K562 (cell line): ENCODE measurements around the gene SRF. TPM values are rescaled to one million over a fixed set of nuclear protein-coding genes. Genes with fewer than 3 reads are reported as not detected.

ENCODE experiments used
- ATAC-seq: fragments of 200-7000 bp; cut with Tn5 transposase; 3 replicates; pipeline ENCODE4 v1.9.1; 2020; ENCODE audit warnings: moderate library complexity
- BruUV-seq: library from RNA; stranded (reverse); fragments of 400-500 nt; replicated peaks from 2 replicates; lab custom pipeline; 2021; lab: Mats Ljungman, UMichigan
- CTCF ChIA-PET: fragments of 300-600 bp; formaldehyde crosslinking; extraction: SDS; loops from one replicate; lab custom pipeline; 2021; ENCODE audit warnings: low intra/inter-chr PET ratio; lab: Yijun Ruan, JAX
- POLR2A ChIA-PET: fragments of 300-600, 350-650 bp; sonication (Branson Sonifier 250); formaldehyde crosslinking; extraction: SDS; loops from one replicate; lab custom pipeline; 2021; ENCODE audit warnings: antibody characterized with exemption, inconsistent platforms; lab: Yijun Ruan, JAX
- DNase-seq, 4 experiments: peaks; one replicate each; pipeline versions ENCODE4 v3.0.0 to v3.0.0-alpha.2; 2011 to 2018; ENCODE audit warnings: low spot score in 3 of 4, mixed read lengths in 3 of 4; ENCODE audit errors: extremely low read depth in 1 of 4
- FAIRE-seq: peaks from 2 replicates; lab custom pipeline; 2011; peaks lifted over from hg19 to GRCh38; lab: Jason Lieb, UNC
- H2AFZ ChIP-seq: 2 replicates; pipeline ENCODE4 v1.6.0; 2011; ENCODE audit warnings: low read depth, low read length, control low read depth, inconsistent platforms
- H3K27ac ChIP-seq: fragments of 200-600 bp; 3 replicates; pipeline ENCODE4 v1.8.0; 2011; ENCODE audit warnings: low read depth, mild to moderate bottlenecking, control low read depth, inconsistent platforms, low read length, moderate library complexity, mixed read lengths; ENCODE audit errors: extremely low read depth
- H3K27me3 ChIP-seq, 2 experiments: fragments of 300-600 bp in 1 of 2; 2 replicates in 1 of 2; 3 replicates in 1 of 2; pipeline versions ENCODE4 v1.6.0 to v1.8.0; 2011; ENCODE audit warnings: inconsistent platforms in 2 of 2, low read length in 2 of 2, mild to moderate bottlenecking in 1 of 2, mixed read lengths in 1 of 2, moderate library complexity in 1 of 2; ENCODE audit not compliant: control insufficient read depth in 2 of 2, insufficient read depth in 2 of 2
- H3K36me3 ChIP-seq: fragments of 300-600 bp; 3 replicates; pipeline ENCODE4 v1.8.0; 2011; ENCODE audit warnings: mild to moderate bottlenecking, low read length, inconsistent platforms; ENCODE audit not compliant: control insufficient read depth, insufficient read depth
- H3K4me1 ChIP-seq, 2 experiments: fragments of 200-600 bp in 1 of 2; replicated peaks in 1 of 2; 2 replicates in 1 of 2; 3 replicates in 1 of 2; pipeline versions ENCODE4 v1.5.1 to v1.8.0; 2011; ENCODE audit warnings: inconsistent platforms in 2 of 2, low read length in 2 of 2, mild to moderate bottlenecking in 1 of 2, mixed read lengths in 1 of 2, moderate library complexity in 1 of 2; ENCODE audit not compliant: control insufficient read depth in 2 of 2, insufficient read depth in 2 of 2
- H3K4me2 ChIP-seq: 2 replicates; pipeline ENCODE4 v1.6.1; 2011; ENCODE audit warnings: low read length, control low read depth, inconsistent platforms, mixed read lengths; ENCODE audit not compliant: insufficient read depth
- H3K4me3 ChIP-seq: fragments of 200-600 bp; sonication (generic), shearing (Covaris generic); 2 replicates; pipeline ENCODE4 v1.5.1; 2016; ENCODE audit warnings: control low read depth, inconsistent platforms
- H3K79me2 ChIP-seq: fragments of 200-600 bp; 3 replicates; pipeline ENCODE4 v1.8.0; 2011; ENCODE audit warnings: low read length, inconsistent platforms; ENCODE audit not compliant: control insufficient read depth, insufficient read depth
- H3K9ac ChIP-seq, 2 experiments: 2 replicates each; pipeline versions ENCODE4 v1.6.0 to v1.6.1; 2011; ENCODE audit warnings: low read depth in 2 of 2, low read length in 2 of 2, control low read depth in 1 of 2, inconsistent platforms in 1 of 2, mild to moderate bottlenecking in 1 of 2, mixed read lengths in 1 of 2; ENCODE audit not compliant: insufficient read depth in 1 of 2
- H3K9me1 ChIP-seq: one replicate; pipeline ENCODE4 v1.6.0; 2011; ENCODE audit warnings: inconsistent platforms, mild to moderate bottlenecking, low read length, moderate library complexity; ENCODE audit not compliant: control insufficient read depth, insufficient read depth
- H3K9me3 ChIP-seq: replicated peaks from 2 replicates; pipeline ENCODE4 v1.5.1; 2011; ENCODE audit warnings: low read depth, low read length, inconsistent platforms; ENCODE audit not compliant: control insufficient read depth, insufficient read depth
- H4K20me1 ChIP-seq: replicated peaks from 2 replicates; pipeline ENCODE4 v1.6.1; 2011; ENCODE audit warnings: low read length, inconsistent platforms, mixed read lengths; ENCODE audit not compliant: control insufficient read depth, insufficient read depth
- BHLHE40 ChIP-seq: IDR thresholded peaks from 2 replicates; pipeline ENCODE4 v1.6.1; 2011; ENCODE audit warnings: low read length, improper control_type of control experiment
- ETS2 ChIP-seq: IDR thresholded peaks from 2 replicates; pipeline ENCODE4 v1.6.1; 2016; ENCODE audit warnings: borderline replicate concordance, missing genetic modification characterization, mild to moderate bottlenecking, moderate library complexity, missing compliant biosample characterization; ENCODE audit not compliant: poor library complexity, severe bottlenecking
- MAX ChIP-seq: sonication (generic); formaldehyde crosslinking; IDR thresholded peaks from 2 replicates; pipeline ENCODE4 v1.9.0; 2022; ENCODE audit warnings: mild to moderate bottlenecking, missing genetic modification reagents
- RBM22 ChIP-seq: fragments of 200-400 bp; formaldehyde crosslinking; IDR thresholded peaks from 2 replicates; pipeline ENCODE4 v1.6.1; 2018; ENCODE audit warnings: low read length, low read depth; ENCODE audit not compliant: poor library complexity, severe bottlenecking
- SIRT6 ChIP-seq: IDR thresholded peaks from one replicate; pipeline ENCODE4 v1.6.1; 2012; ENCODE audit warnings: low read depth, mild to moderate bottlenecking, control low read depth, inconsistent platforms, low read length, moderate library complexity
- SPI1 ChIP-seq: IDR thresholded peaks from 2 replicates; pipeline ENCODE4 v1.6.1; 2011; ENCODE audit warnings: low read depth, low read length, control low read depth, borderline replicate concordance
- ZNF124 ChIP-seq: sonication (generic); formaldehyde crosslinking; IDR thresholded peaks from 2 replicates; pipeline ENCODE4 v1.8.1; 2022; ENCODE audit warnings: missing genetic modification reagents
- ZNF668 ChIP-seq: fragments of 250-450 bp; sonication (Bioruptor Pico); IDR thresholded peaks from 2 replicates; pipeline ENCODE4 v1.8.0; 2022; ENCODE audit warnings: mild to moderate bottlenecking, inconsistent platforms
- ZNF785 ChIP-seq: fragments of 250-450 bp; sonication (Bioruptor Pico); IDR thresholded peaks from 2 replicates; pipeline ENCODE4 v1.4.0; 2020; ENCODE audit warnings: mild to moderate bottlenecking
- WGBS: fragments of 100-300 bp; shearing (Covaris generic); methylation state at CpG from one replicate; pipeline ENCODE4 v1.1.6; 2016; ENCODE audit warnings: low coverage, mixed read lengths; ENCODE audit not compliant: insufficient coverage; ENCODE audit errors: missing lambda C conversion rate; 5-methylcytosine and 5-hydroxymethylcytosine counted together
- in situ Hi-C: fragments of 300-500 bp; cut with MboI; formaldehyde crosslinking; loops from 4 replicates; pipeline ENCODE4 v1.15.0; 2018; ENCODE audit warnings: inconsistent platforms, mixed read lengths
- intact Hi-C: fragments of 100-400 bp; cut with micrococcal nuclease; formaldehyde crosslinking; loops from 2 replicates; pipeline ENCODE4 v1.14.2; 2022
- polyA plus RNA-seq, 8 experiments: library from polyadenylated mRNA; depleted of rRNA in 4 of 8; stranded (reverse) in 5 of 8; unstranded in 3 of 8; fragments of >200 nt; fragmentation: Nextera tagmentation in 2 of 8; fragmentation: Illumina TruSeq in 1 of 8; extraction: Ambion mirVana in 2 of 8; extraction: Trizol in 1 of 8; gene quantifications; 2 replicates each; pipeline versions ENCODE4 v1.2.1 to v1.2.3, GENCODE V29; 2011 to 2014; ENCODE audit warnings: inconsistent platforms in 1 of 8, missing spikeins in 1 of 8
- total RNA-seq, 7 experiments: library from RNA; depleted of rRNA in 6 of 7; stranded (reverse); fragments of >200 nt in 6 of 7; fragmentation: Illumina TruSeq in 2 of 7; extraction: Trizol in 2 of 7; gene quantifications; 2 replicates each; pipeline versions ENCODE4 v1.2.1 to v1.2.3, GENCODE V29; 2011 to 2021; ENCODE audit warnings: low replicate concordance in 1 of 7

SRF gene
- total and polyA plus RNA-seq, 9 of the 15 experiments (the other 6 are each of a cell fraction or from before 2014, with no cell fraction given), result 2.5 to 37.0 (median 24.6) TPM

- TF ChIP-seq ZNF668 (CRISPR knock-in tag) (no peak), ZNF124 (CRISPR knock-in tag) (no peak), SIRT6 (no peak), MAX (0 out of 2 replicates have a peak, but pooled peaks have one; percentile 32), SPI1 (0 out of 2 replicates have a peak, but pooled peaks have one; percentile 22), RBM22 (no peak), ETS2 (no peak)
These were observed 27.6 kb upstream of the SRF start (continued) for GRCh38 chr6:43143235-43144128.

GRCh38 chr6:43144879-43145278 is 26.2 kb upstream of the SRF start:
- 51% methylated on average over 6 of the region's 6 CpGs for WGBS
- Histone ChIP-seq H3K27ac (no peak overlapping the region), H3K36me3 (no peaks in the 10 kb centered on the region), H3K4me1 (peaks cover 5 to 21% of the 10 kb centered on the region in 2 experiments; a peak in 4 of 5 replicates), H3K4me3 (no peak overlapping the region), H3K9me1 (no peaks in the 10 kb centered on the region), H3K9ac (peak overlapping the region in 1 of 2 experiments; percentile 80; a peak in 2 of 4 replicates), H2AFZ (no peak overlapping the region), H3K4me2 (no peak overlapping the region), H4K20me1 (no peaks in the 10 kb centered on the region), H3K9me3 (no peaks in the 10 kb centered on the region), H3K79me2 (no peaks in the 10 kb centered on the region), H3K27me3 (no peaks in the 10 kb centered on the region; a peak in 1 of 5 replicates)
- ATAC-seq (no peak), DNase-seq (peak in 2 of 4 experiments; percentile 55 to 60), FAIRE-seq (no peak)
- in situ Hi-C loops (loop anchor here (5.0 kb wide), 1 partner anchor 238 kb away; no protein-coding TSS in a partner anchor), intact Hi-C loops (loop anchor here (5.0 kb wide), 1 partner anchor 187 kb away; no protein-coding TSS in a partner anchor)
- POLR2A ChIA-PET, result interaction anchor here (0.6 to 2.4 kb wide), 5 partner anchors 11 to 128 kb away, joined by 3 to 10 read pairs (median 3); partner anchors contain the start of genes KLC4 and MRPL2
- TF ChIP-seq BHLHE40 (peak; percentile 33; the same call in 1 of the 2 replicates), ZNF785 (CRISPR knock-in tag) (no peak)
- no TSS peak for BruUV-seq
- CTCF ChIA-PET, result interaction anchor here (0.6 kb wide), 1 partner anchor 477 kb away, joined by 3 read pairs; no protein-coding TSS in a partner anchor
